GM23338 (cell line): ENCODE results near the gene ERF. TPM values are rescaled to one million over a fixed set of nuclear protein-coding genes. Genes with fewer than 3 reads are reported as not detected.

ENCODE experiments used
- ATAC-seq: fragments of 200-7000 bp; cut with Tn5 transposase; 3 replicates; pipeline ENCODE4 v1.9.1; 2020
- DNase-seq: peaks from one replicate; pipeline ENCODE4 v3.0.0-alpha.2; 2015; ENCODE audit warnings: low spot score
- H2AFZ ChIP-seq: fragments of 200-600 bp; sonication (generic); 2 replicates; pipeline ENCODE4 v1.8.0; 2016; ENCODE audit warnings: antibody characterized with exemption, mild to moderate bottlenecking, moderate library complexity
- H3F3A ChIP-seq: fragments of 200-600 bp; sonication (generic); replicated peaks from 2 replicates; pipeline ENCODE4 v1.8.0; 2017; ENCODE audit warnings: antibody characterized with exemption, mixed run types, low read depth
- H3K27ac ChIP-seq: fragments of 200-600 bp; sonication (generic); 2 replicates; pipeline ENCODE4 v1.6.1; 2016; ENCODE audit warnings: low read depth
- H3K27me3 ChIP-seq: fragments of 200-600 bp; sonication (generic); 2 replicates; pipeline ENCODE4 v1.8.0; 2016; ENCODE audit warnings: mild to moderate bottlenecking, mixed run types, moderate library complexity; ENCODE audit not compliant: insufficient read depth
- H3K36me3 ChIP-seq: fragments of 200-600 bp; sonication (generic); 2 replicates; pipeline ENCODE4 v1.8.0; 2016; ENCODE audit warnings: mild to moderate bottlenecking; ENCODE audit not compliant: insufficient read depth
- H3K4me1 ChIP-seq: fragments of 200-600 bp; sonication (generic); 2 replicates; pipeline ENCODE4 v1.8.0; 2016; ENCODE audit warnings: mild to moderate bottlenecking, moderate library complexity; ENCODE audit not compliant: insufficient read depth
- H3K4me2 ChIP-seq: fragments of 200-600 bp; sonication (generic); 2 replicates; pipeline ENCODE4 v1.7.1; 2017; ENCODE audit warnings: mixed run types
- H3K4me3 ChIP-seq: fragments of 200-600 bp; sonication (generic); 2 replicates; pipeline ENCODE4 v1.6.1; 2016; ENCODE audit warnings: mixed run types
- H3K79me2 ChIP-seq: fragments of 200-600 bp; sonication (generic); replicated peaks from 2 replicates; pipeline ENCODE4 v1.8.0; 2017; ENCODE audit warnings: mild to moderate bottlenecking; ENCODE audit not compliant: insufficient read depth
- H3K9me2 ChIP-seq: fragments of 200-600 bp; sonication (generic); 2 replicates; pipeline ENCODE4 v1.8.0; 2017; ENCODE audit not compliant: insufficient read depth
- H4K20me1 ChIP-seq: fragments of 200-600 bp; sonication (generic); replicated peaks from 2 replicates; pipeline ENCODE4 v1.8.0; 2017; ENCODE audit warnings: mild to moderate bottlenecking; ENCODE audit not compliant: insufficient read depth
- H3K27ac Mint-ChIP-seq: 2 replicates; pipeline ENCODE4 v1.8.0; 2020; ENCODE audit warnings: inconsistent platforms, mild to moderate bottlenecking, moderate library complexity, mixed read lengths
- H3K27me3 Mint-ChIP-seq: 3 replicates; pipeline ENCODE4 v1.8.0; 2022; ENCODE audit warnings: low read depth, mild to moderate bottlenecking, moderate library complexity, mixed read lengths, inconsistent platforms; ENCODE audit not compliant: insufficient read depth, poor library complexity
- H3K36me3 Mint-ChIP-seq: 3 replicates; pipeline ENCODE4 v1.8.0; 2021; ENCODE audit warnings: low read depth, mild to moderate bottlenecking, inconsistent platforms, moderate library complexity, mixed read lengths
- H3K4me1 Mint-ChIP-seq: 3 replicates; pipeline ENCODE4 v1.8.0; 2020; ENCODE audit warnings: mild to moderate bottlenecking, inconsistent platforms, mixed read lengths
- H3K4me3 Mint-ChIP-seq: 3 replicates; pipeline ENCODE4 v1.8.0; 2021; ENCODE audit warnings: moderate library complexity, mild to moderate bottlenecking, inconsistent platforms, mixed read lengths
- H3K9me3 Mint-ChIP-seq: 3 replicates; pipeline ENCODE4 v1.8.0; 2020; ENCODE audit warnings: moderate library complexity, mild to moderate bottlenecking, inconsistent platforms, mixed read lengths
- CREB1 ChIP-seq: fragments of 250-450 bp; sonication (Bioruptor Pico); IDR thresholded peaks from 2 replicates; pipeline ENCODE4 v1.5.0; 2020; ENCODE audit warnings: low read depth, mild to moderate bottlenecking, moderate library complexity
- ETS1 ChIP-seq: IDR thresholded peaks from 2 replicates; pipeline ENCODE4 v1.6.1; 2016; ENCODE audit warnings: antibody characterized with exemption
- EZH2phosphoT487 ChIP-seq: fragments of 200-600 bp; sonication (generic); IDR thresholded peaks from one replicate; pipeline ENCODE4 v1.8.1; 2018; ENCODE audit warnings: antibody characterized with exemption; ENCODE audit not compliant: unreplicated experiment
- JUNB ChIP-seq: IDR thresholded peaks from one replicate; pipeline ENCODE4 v1.6.1; 2016; ENCODE audit warnings: antibody characterized with exemption; ENCODE audit not compliant: unreplicated experiment
- NANOG ChIP-seq: IDR thresholded peaks from 2 replicates; pipeline ENCODE4 v1.6.1; 2016; ENCODE audit warnings: antibody characterized with exemption, borderline replicate concordance
- POLR2AphosphoS5 ChIP-seq: IDR thresholded peaks from 2 replicates; pipeline ENCODE4 v1.6.1; 2016; ENCODE audit warnings: antibody characterized with exemption, low read depth
- ZNF114 ChIP-seq: fragments of 250-450 bp; sonication (Bioruptor Pico); IDR thresholded peaks from 2 replicates; pipeline ENCODE4 v1.5.0; 2020; ENCODE audit warnings: mild to moderate bottlenecking, moderate library complexity
- ZNF331 ChIP-seq: fragments of 250-450 bp; sonication (Bioruptor Pico); IDR thresholded peaks from 2 replicates; pipeline ENCODE4 v1.5.0; 2020; ENCODE audit warnings: low read depth, mild to moderate bottlenecking, moderate library complexity
- ZNF462 ChIP-seq: fragments of 250-450 bp; sonication (Bioruptor Pico); IDR thresholded peaks from 2 replicates; pipeline ENCODE4 v1.5.0; 2020; ENCODE audit warnings: mild to moderate bottlenecking, moderate library complexity
- polyA plus RNA-seq: library from polyadenylated mRNA; unstranded; fragments of >200 nt; fragmentation: Nextera tagmentation; extraction: Ambion mirVana; gene quantifications from 2 replicates; pipeline ENCODE4 v1.2.1, GENCODE V29; 2016
- total RNA-seq: library from RNA; depleted of rRNA; stranded (reverse); fragments of >200 nt; shearing (Covaris generic); gene quantifications from 2 replicates; pipeline ENCODE4 v1.2.3, GENCODE V29; 2014

The ERF gene
- total and polyA plus RNA-seq, 2 experiments from 2014 or later: 29.4 to 49.4 TPM

GRCh38 chr19:42301646-42302203 is 46.8 kb upstream of the ERF start, which contains the start of gene PRR19:
PRR19 (plus strand) TSS chr19:42302132; CDS start chr19:42309585, 7,453 bp downstream.
- peak within 1 kb of the TSS; percentile 98 for H3K4me2 ChIP-seq
- no peaks in the 10 kb centered on the region for H3K36me3 ChIP-seq
- peaks cover 20% of the 10 kb centered on the region for H3K4me1 Mint-ChIP-seq
- DNase-seq (peak; percentile 57), ATAC-seq (peak; percentile 59)
- H3K27me3 Mint-ChIP-seq: peaks cover 15% of the 10 kb centered on the region
- H3K27me3 ChIP-seq: no peaks in the 10 kb centered on the region
- peaks cover 14% of the 10 kb centered on the region for H3K36me3 Mint-ChIP-seq
- peak within 1 kb of the TSS; percentile 63 for H3K27ac ChIP-seq
- H2AFZ ChIP-seq: peak within 1 kb of the TSS; percentile 100
- H4K20me1 ChIP-seq: peaks cover 3% of the 10 kb centered on the region
- H3K9me2 ChIP-seq: 0 out of 2 replicates have a peak, but pooled peaks cover 4% of the 10 kb centered on the region
- peaks cover 9% of the 10 kb centered on the region for H3K79me2 ChIP-seq
- peaks cover 21% of the 10 kb centered on the region for H3F3A ChIP-seq
- H3K4me1 ChIP-seq: peaks cover 15% of the 10 kb centered on the region
- H3K4me3 Mint-ChIP-seq: peak within 1 kb of the TSS; percentile 92
- peak within 1 kb of the TSS; percentile 81 for H3K27ac Mint-ChIP-seq
- no peaks in the 10 kb centered on the region; the same call in 2 of the 3 replicates for H3K9me3 Mint-ChIP-seq
- TF ChIP-seq EZH2phosphoT487 (no peak), JUNB (no peak), ETS1 (no peak), CREB1 (no peak), NANOG (no peak), ZNF462 (no peak), ZNF114 (CRISPR knock-in tag) (no peak), ZNF331 (CRISPR knock-in tag) (no peak), POLR2AphosphoS5 (no peak)
- peak within 1 kb of the TSS; percentile 98 for H3K4me3 ChIP-seq
